DLD1 (cell line): ENCODE measurements around the gene MUC5B.
"Not testable (repeated sequence)": the region's sequence is repeated elsewhere in the genome, so short reads cannot be mapped to it uniquely, and the experiment has no call there.

Experiments
- in situ Hi-C: cut with HindIII; loops from 2 replicates; pipeline ENCODE4 v1.10.0; 2017; ENCODE audit warnings: low sequenced_read_pairs

MUC5B gene

GRCh38 chr11:1239596-1240205 lies 16.8 kb downstream of the MUC5B start:
- in situ Hi-C loops = loop anchor here (25.0 kb wide), 1 partner anchor 102 kb away; no protein-coding TSS in a partner anchor

- in situ Hi-C loops = loop anchor here (25.0 kb wide), 1 partner anchor 103 kb away; no protein-coding TSS in a partner anchor
Observed at GRCh38 chr11:1240771-1241170, 17.9 kb downstream of the MUC5B start.

DNA sequence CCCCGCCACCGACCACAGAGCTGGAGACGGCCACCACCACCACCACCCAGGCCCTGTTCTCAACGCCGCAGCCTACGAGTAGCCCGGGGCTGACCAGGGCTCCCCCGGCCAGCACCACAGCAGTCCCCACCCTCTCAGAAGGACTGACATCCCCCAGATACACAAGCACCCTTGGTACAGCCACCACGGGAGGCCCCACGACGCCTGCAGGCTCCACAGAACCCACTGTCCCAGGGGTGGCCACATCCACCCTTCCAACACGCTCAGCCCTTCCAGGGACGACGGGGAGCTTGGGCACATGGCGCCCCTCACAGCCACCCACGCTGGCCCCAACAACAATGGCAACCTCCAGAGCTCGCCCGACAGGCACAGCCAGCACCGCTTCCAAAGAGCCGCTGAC lies 18.8 kb downstream of the MUC5B start:
- in situ Hi-C loops = loop anchor here (25.0 kb wide), 1 partner anchor 104 kb away; no protein-coding TSS in a partner anchor

GRCh38 chr11:1242289-1242688 lies 19.4 kb downstream of the MUC5B start:
- in situ Hi-C loops = loop anchor here (25.0 kb wide), 1 partner anchor 105 kb away; no protein-coding TSS in a partner anchor

DNA sequence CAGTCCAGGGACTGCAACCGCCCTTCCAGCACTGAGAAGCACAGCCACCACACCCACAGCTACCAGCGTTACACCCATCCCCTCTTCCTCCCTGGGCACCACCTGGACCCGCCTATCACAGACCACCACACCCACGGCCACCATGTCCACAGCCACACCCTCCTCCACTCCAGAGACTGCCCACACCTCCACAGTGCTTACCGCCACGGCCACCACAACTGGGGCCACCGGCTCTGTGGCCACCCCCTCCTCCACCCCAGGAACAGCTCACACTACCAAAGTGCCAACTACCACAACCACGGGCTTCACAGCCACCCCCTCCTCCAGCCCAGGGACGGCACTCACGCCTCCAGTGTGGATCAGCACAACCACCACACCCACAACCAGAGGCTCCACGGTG lies 19.9 kb downstream of the MUC5B start:
- in situ Hi-C loops = loop anchor here (25.0 kb wide), 1 partner anchor 105 kb away; no protein-coding TSS in a partner anchor

GRCh38 chr11:1243521-1243920 lies 20.7 kb downstream of the MUC5B start:
- in situ Hi-C loops = loop anchor here (25.0 kb wide), 1 partner anchor 106 kb away; no protein-coding TSS in a partner anchor

- in situ Hi-C loops = loop anchor here (25.0 kb wide), 1 partner anchor 107 kb away; no protein-coding TSS in a partner anchor
Observed at GRCh38 chr11:1244557-1244956, 21.7 kb downstream of the MUC5B start.

DNA sequence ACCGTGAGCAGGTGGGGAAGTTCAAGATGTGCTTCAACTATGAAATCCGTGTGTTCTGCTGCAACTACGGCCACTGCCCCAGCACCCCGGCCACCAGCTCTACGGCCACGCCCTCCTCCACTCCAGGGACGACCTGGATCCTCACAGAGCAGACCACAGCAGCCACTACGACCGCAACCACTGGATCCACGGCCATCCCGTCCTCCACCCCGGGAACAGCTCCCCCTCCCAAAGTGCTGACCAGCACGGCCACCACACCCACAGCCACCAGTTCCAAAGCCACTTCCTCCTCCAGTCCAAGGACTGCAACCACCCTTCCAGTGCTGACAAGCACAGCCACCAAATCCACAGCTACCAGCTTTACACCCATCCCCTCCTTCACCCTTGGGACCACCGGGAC lies 22.9 kb downstream of the MUC5B start:
- in situ Hi-C loops = loop anchor here (25.0 kb wide), 1 partner anchor 108 kb away; no protein-coding TSS in a partner anchor

DNA sequence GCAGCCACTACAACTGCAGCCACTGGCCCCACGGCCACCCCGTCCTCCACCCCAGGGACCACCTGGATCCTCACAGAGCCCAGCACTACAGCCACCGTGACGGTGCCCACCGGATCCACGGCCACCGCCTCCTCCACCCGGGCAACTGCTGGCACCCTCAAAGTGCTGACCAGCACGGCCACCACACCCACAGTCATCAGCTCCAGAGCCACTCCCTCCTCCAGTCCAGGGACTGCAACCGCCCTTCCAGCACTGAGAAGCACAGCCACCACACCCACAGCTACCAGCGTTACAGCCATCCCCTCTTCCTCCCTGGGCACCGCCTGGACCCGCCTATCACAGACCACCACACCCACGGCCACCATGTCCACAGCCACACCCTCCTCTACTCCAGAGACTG lies 23.4 kb downstream of the MUC5B start:
- in situ Hi-C loops = loop anchor here (25.0 kb wide), 1 partner anchor 109 kb away; no protein-coding TSS in a partner anchor

- in situ Hi-C loops = loop anchor here (25.0 kb wide), 1 partner anchor 110 kb away; no protein-coding TSS in a partner anchor
Observed at GRCh38 chr11:1247026-1247425, 24.2 kb downstream of the MUC5B start.

DNA sequence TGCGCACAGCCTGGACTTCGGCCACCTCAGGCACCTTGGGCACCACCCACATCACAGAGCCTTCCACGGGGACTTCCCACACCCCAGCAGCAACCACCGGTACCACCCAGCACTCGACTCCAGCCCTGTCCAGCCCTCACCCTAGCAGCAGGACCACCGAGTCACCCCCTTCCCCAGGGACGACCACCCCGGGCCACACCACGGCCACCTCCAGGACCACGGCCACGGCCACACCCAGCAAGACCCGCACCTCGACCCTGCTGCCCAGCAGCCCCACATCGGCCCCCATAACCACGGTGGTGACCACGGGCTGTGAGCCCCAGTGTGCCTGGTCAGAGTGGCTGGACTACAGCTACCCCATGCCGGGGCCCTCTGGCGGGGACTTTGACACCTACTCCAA lies 26.1 kb downstream of the MUC5B start:
- in situ Hi-C loops = loop anchor here (25.0 kb wide), 1 partner anchor 112 kb away; no protein-coding TSS in a partner anchor

- in situ Hi-C loops = not testable (repeated sequence)
Observed at GRCh38 chr11:1250411-1250810, 27.5 kb downstream of the MUC5B start.

- in situ Hi-C loops = no loop called here
Observed at GRCh38 chr11:1251236-1251770, 28.4 kb downstream of the MUC5B start.

GRCh38 chr11:1252371-1253102 lies 29.7 kb downstream of the MUC5B start:
- in situ Hi-C loops = no loop called here

GRCh38 chr11:1253103-1253485 lies 30.2 kb downstream of the MUC5B start:
- in situ Hi-C loops = no loop called here

DNA sequence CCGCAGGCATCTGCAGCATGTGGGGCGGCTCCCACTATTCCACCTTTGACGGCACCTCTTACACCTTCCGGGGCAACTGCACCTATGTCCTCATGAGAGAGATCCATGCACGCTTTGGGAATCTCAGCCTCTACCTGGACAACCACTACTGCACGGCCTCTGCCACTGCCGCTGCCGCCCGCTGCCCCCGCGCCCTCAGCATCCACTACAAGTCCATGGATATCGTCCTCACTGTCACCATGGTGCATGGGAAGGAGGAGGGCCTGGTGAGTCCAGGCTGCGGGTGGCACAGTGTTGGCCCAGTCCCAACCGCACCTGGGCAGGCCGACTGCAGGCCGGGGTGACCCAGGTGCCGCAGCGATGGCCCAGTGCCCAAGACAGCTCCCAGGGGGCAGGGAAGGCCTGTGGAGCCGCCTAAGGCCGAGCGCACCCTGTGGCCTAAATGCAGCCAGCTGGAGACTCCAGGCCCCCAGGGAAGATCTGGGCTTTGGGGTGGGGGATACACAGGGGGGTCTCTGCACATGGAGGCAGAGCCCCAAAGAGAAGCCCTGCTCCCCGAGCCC lies 31.3 kb downstream of the MUC5B start:
- in situ Hi-C loops = no loop called here

DNA sequence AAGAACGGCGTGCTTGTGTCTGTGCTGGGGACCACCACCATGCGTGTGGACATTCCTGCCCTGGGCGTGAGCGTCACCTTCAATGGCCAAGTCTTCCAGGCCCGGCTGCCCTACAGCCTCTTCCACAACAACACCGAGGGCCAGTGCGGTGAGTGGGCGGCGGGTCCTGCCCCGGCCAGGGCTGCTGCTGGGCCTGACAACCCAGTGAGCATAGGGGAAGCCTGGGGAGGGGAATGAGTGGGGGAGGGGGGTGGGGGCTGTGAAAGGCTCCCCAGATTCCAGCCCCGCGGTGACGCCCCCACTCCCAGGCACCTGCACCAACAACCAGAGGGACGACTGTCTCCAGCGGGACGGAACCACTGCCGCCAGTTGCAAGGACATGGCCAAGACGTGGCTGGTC lies 31.9 kb downstream of the MUC5B start:
- in situ Hi-C loops = no loop called here

DNA sequence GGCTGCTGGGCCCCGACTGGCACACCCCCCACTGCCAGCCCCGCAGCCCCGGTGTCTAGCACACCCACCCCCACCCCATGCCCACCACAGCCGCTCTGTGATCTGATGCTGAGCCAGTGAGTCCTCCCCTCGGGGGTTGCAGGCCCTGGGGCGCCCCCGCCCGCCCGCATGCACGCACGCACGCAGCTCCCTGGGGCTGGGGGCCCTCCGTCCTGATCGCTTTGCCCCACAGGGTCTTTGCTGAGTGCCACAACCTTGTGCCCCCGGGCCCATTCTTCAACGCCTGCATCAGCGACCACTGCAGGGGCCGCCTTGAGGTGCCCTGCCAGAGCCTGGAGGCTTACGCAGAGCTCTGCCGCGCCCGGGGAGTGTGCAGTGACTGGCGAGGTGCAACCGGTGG lies 32.3 kb downstream of the MUC5B start:
- in situ Hi-C loops = no loop called here

DNA sequence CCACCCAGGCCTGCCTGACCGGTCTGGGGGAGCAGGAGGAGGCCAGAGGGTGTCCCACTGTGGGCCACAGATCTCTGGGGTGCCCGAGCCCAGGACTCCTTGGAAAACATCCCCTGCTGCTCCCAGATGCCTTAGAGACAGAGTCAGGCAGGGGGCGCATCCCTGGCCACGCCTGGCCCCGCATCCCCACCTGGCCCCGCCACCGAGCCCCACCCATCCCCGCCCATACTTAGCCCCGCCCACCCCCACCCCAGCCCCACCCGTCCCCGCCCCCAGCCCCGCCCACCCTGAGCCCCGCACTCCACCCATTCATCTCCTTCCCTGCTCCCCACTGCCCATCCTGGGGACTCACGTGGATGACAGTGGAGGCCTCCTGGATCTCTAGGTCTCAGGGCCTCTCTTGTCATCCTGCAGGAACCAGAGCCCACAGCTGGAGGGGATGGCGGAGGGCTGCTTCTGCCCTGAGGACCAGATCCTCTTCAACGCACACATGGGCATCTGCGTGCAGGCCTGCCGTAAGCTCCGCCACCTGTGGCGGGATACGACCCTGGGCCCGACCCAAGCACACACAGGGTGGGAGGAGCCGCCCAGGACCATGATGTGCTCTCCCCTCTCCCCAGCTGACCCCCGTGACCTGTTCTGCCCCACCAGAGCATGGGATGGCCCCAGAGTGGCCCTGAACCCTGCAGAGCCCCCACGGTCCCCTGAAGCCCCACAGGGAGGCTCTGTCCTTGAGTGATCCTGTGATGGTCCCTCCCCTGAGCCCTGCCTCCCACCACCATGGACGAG lies 33.6 kb downstream of the MUC5B start:
- in situ Hi-C loops = no loop called here

- in situ Hi-C loops = no loop called here
Observed at GRCh38 chr11:1257366-1257765, 34.5 kb downstream of the MUC5B start.
